H9 (cell line): ENCODE data around the gene STAMBPL1. TPM values are rescaled to one million over a fixed set of nuclear protein-coding genes. Genes with fewer than 3 reads are reported as not detected.
A peak's percentile ranks its signal among the peaks of the same experiment; 100 is the strongest.

Experiments used
- DNase-seq: peaks from one replicate; pipeline ENCODE4 v3.0.0-alpha.2; 2017
- H2AFZ ChIP-seq: one replicate; pipeline ENCODE4 v1.6.1; 2013; ENCODE audit warnings: mild to moderate bottlenecking, low read length, control low read depth, moderate library complexity
- H2AK5ac ChIP-seq: 2 replicates; pipeline ENCODE4 v1.6.1; 2013; ENCODE audit warnings: low read length, control low read depth, mixed read lengths; ENCODE audit not compliant: insufficient read length
- H2BK120ac ChIP-seq: one replicate; pipeline ENCODE4 v1.6.1; 2013; ENCODE audit warnings: low read depth, mild to moderate bottlenecking, low read length, control low read depth, inconsistent platforms; ENCODE audit not compliant: poor library complexity, severe bottlenecking
- H2BK12ac ChIP-seq: 2 replicates; pipeline ENCODE4 v1.6.1; 2013; ENCODE audit warnings: low read length, control low read depth, mixed read lengths, low read depth; ENCODE audit not compliant: insufficient read length
- H2BK15ac ChIP-seq: 2 replicates; pipeline ENCODE4 v1.6.1; 2013; ENCODE audit warnings: low read depth, low read length, control low read depth
- H2BK20ac ChIP-seq: one replicate; pipeline ENCODE4 v1.6.1; 2013; ENCODE audit warnings: low read depth, mild to moderate bottlenecking, low read length, control low read depth, inconsistent platforms; ENCODE audit not compliant: poor library complexity, severe bottlenecking
- H2BK5ac ChIP-seq: 2 replicates; pipeline ENCODE4 v1.6.1; 2013; ENCODE audit warnings: low read length, control low read depth, mixed read lengths; ENCODE audit not compliant: insufficient read length
- H3K14ac ChIP-seq: 2 replicates; pipeline ENCODE4 v1.6.1; 2013; ENCODE audit warnings: low read length, control low read depth; ENCODE audit not compliant: insufficient read depth
- H3K18ac ChIP-seq: 2 replicates; pipeline ENCODE4 v1.6.1; 2013; ENCODE audit warnings: low read depth, mild to moderate bottlenecking, mixed read lengths, low read length, control low read depth; ENCODE audit not compliant: insufficient read length
- H3K23ac ChIP-seq: 2 replicates; pipeline ENCODE4 v1.6.1; 2013; ENCODE audit warnings: low read length, control low read depth, mixed read lengths, low read depth; ENCODE audit not compliant: insufficient read length
- H3K23me2 ChIP-seq: 2 replicates; pipeline ENCODE4 v1.6.1; 2013; ENCODE audit warnings: low read depth, mild to moderate bottlenecking, mixed read lengths, low read length, control low read depth; ENCODE audit not compliant: insufficient read length, poor library complexity, severe bottlenecking
- H3K27ac ChIP-seq: 2 replicates; pipeline ENCODE4 v1.5.1; 2013; ENCODE audit warnings: low read length, control low read depth, mixed read lengths, low read depth; ENCODE audit not compliant: insufficient read length
- H3K27me3 ChIP-seq: 2 replicates; pipeline ENCODE4 v1.6.1; 2013; ENCODE audit warnings: low read length, control low read depth, inconsistent platforms; ENCODE audit not compliant: insufficient read depth
- H3K4ac ChIP-seq: 2 replicates; pipeline ENCODE4 v1.6.1; 2013; ENCODE audit warnings: low read depth, mild to moderate bottlenecking, control low read depth, inconsistent platforms, low read length, moderate library complexity
- H3K4me1 ChIP-seq: 2 replicates; pipeline ENCODE4 v1.6.1; 2013; ENCODE audit warnings: low read length, control low read depth, inconsistent platforms; ENCODE audit not compliant: insufficient read depth
- H3K4me2 ChIP-seq: 2 replicates; pipeline ENCODE4 v1.6.1; 2013; ENCODE audit warnings: low read length, control low read depth, mixed read lengths; ENCODE audit not compliant: insufficient read length, insufficient read depth
- H3K56ac ChIP-seq: 2 replicates; pipeline ENCODE4 v1.6.1; 2013; ENCODE audit warnings: low read depth, mild to moderate bottlenecking, mixed read lengths, low read length, control low read depth; ENCODE audit not compliant: insufficient read length
- H3K79me1 ChIP-seq: 2 replicates; pipeline ENCODE4 v1.6.1; 2013; ENCODE audit warnings: low read depth, mild to moderate bottlenecking, moderate library complexity, low read length, control low read depth, inconsistent platforms; ENCODE audit not compliant: insufficient read depth, poor library complexity, severe bottlenecking
- H3K79me2 ChIP-seq: 2 replicates; pipeline ENCODE4 v1.6.1; 2013; ENCODE audit warnings: low read length, control low read depth, inconsistent platforms; ENCODE audit not compliant: insufficient read depth
- H3K9ac ChIP-seq: 2 replicates; pipeline ENCODE4 v1.6.1; 2013; ENCODE audit warnings: low read length, control low read depth, mixed read lengths; ENCODE audit not compliant: insufficient read length; ENCODE audit errors: extremely low read depth
- H3K9me3 ChIP-seq: one replicate; pipeline ENCODE4 v1.6.1; 2013; ENCODE audit warnings: low read depth, low read length, inconsistent platforms; ENCODE audit not compliant: control insufficient read depth
- H3T11ph ChIP-seq: one replicate; pipeline ENCODE4 v1.6.1; 2013; ENCODE audit warnings: mild to moderate bottlenecking, low read length, control low read depth, inconsistent platforms
- H4K20me1 ChIP-seq: one replicate; pipeline ENCODE4 v1.6.1; 2013; ENCODE audit not compliant: control insufficient read depth, insufficient read length, insufficient read depth
- H4K5ac ChIP-seq: 2 replicates; pipeline ENCODE4 v1.6.1; 2013; ENCODE audit warnings: low read depth, mild to moderate bottlenecking, mixed read lengths, low read length, control low read depth; ENCODE audit not compliant: insufficient read length
- H4K8ac ChIP-seq: replicated peaks from 2 replicates; pipeline ENCODE4 v1.6.1; 2013; ENCODE audit warnings: low read length, control low read depth, mixed read lengths, low read depth; ENCODE audit not compliant: insufficient read length
- H4K91ac ChIP-seq: 2 replicates; pipeline ENCODE4 v1.6.1; 2013; ENCODE audit warnings: low read depth, mild to moderate bottlenecking, moderate library complexity, mixed read lengths, low read length, control low read depth; ENCODE audit not compliant: insufficient read length
- H3K27ac Mint-ChIP-seq, 3 experiments: 2 replicates in 2 of 3; 3 replicates in 1 of 3; pipeline ENCODE4 v1.8.0; 2020 to 2021; ENCODE audit warnings: mixed read lengths in 3 of 3, mild to moderate bottlenecking in 1 of 3, moderate library complexity in 1 of 3
- H3K27me3 Mint-ChIP-seq: 2 replicates; pipeline ENCODE4 v1.8.0; 2021; ENCODE audit warnings: low read depth, mild to moderate bottlenecking, moderate library complexity, mixed read lengths
- H3K36me3 Mint-ChIP-seq, 3 experiments: 2 replicates in 2 of 3; 3 replicates in 1 of 3; pipeline ENCODE4 v1.8.0; 2020 to 2021; ENCODE audit warnings: low read depth in 3 of 3, mixed read lengths in 3 of 3; ENCODE audit not compliant: insufficient read depth in 1 of 3
- H3K4me1 Mint-ChIP-seq, 2 experiments: 2 replicates each; pipeline ENCODE4 v1.8.0; 2020; ENCODE audit warnings: mixed read lengths in 2 of 2
- H3K4me3 Mint-ChIP-seq, 2 experiments: 2 replicates in 1 of 2; 3 replicates in 1 of 2; pipeline ENCODE4 v1.8.0; 2020 to 2021; ENCODE audit warnings: mild to moderate bottlenecking in 2 of 2, mixed read lengths in 2 of 2, moderate library complexity in 1 of 2
- H3K9me3 Mint-ChIP-seq, 2 experiments: 2 replicates in 1 of 2; 3 replicates in 1 of 2; pipeline ENCODE4 v1.8.0; 2020; ENCODE audit warnings: mild to moderate bottlenecking in 2 of 2, mixed read lengths in 2 of 2, moderate library complexity in 1 of 2
- WGBS: extraction: QIAGEN DNeasy Blood & Tissue Kit; methylation state at CpG from one replicate; pipeline ENCODE4 v1.1.7; 2013; ENCODE audit warnings: missing lambda C conversion rate, low lambda C conversion rate, mixed read lengths; ENCODE audit not compliant: insufficient read length; ENCODE audit errors: extremely low coverage; 5-methylcytosine and 5-hydroxymethylcytosine counted together
- total RNA-seq: library from RNA; stranded (reverse); gene quantifications from 2 replicates; pipeline ENCODE4 v1.2.1, GENCODE V29; 2021
- TF ChIP-seq, protein P1 (sequence below): fragments of 200-600 bp; sonication (generic); conservative IDR thresholded peaks from 3 replicates; pipeline ENCODE4 v1.8.0; 2021; ENCODE audit warnings: antibody characterized with exemption, mild to moderate bottlenecking

STAMBPL1 gene
- total RNA-seq, 1 experiment from 2014 or later = 3.2 TPM

DNA sequence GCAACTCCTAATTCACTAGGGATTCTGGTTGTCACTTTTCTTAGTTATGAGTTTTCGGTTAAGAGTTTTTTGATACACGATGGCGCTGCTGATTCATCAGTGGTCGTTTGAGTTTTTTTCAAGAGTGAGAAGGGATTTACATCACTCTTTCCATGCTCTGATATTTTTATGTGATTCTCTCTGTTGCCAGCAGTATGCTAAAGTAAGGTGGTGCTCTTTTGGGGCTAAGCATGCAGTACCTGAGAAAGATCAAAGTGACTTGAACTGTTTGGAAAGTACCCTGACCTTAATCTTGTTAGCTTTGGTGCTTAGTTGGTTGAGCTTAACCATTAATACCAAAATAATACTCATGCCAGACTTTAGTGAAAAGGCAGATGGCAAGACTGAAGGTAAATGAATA lies 28.1 kb downstream of the STAMBPL1 start:
- H4K91ac ChIP-seq = no peak overlapping the region
- no peaks in the 10 kb centered on the region for H3K4me1 ChIP-seq
- no peak overlapping the region for H3T11ph ChIP-seq
- H2BK15ac ChIP-seq = no peak overlapping the region
- no peak overlapping the region for H4K5ac ChIP-seq
- no peaks in the 10 kb centered on the region for H3K9me3 ChIP-seq
- H3K23me2 ChIP-seq = no peaks in the 10 kb centered on the region
- H3K56ac ChIP-seq = no peak overlapping the region
- Mint-ChIP-seq H3K4me1 (0 out of 4 replicates have a peak, but pooled peaks cover 0 to 3% of the 10 kb centered on the region in 2 experiments), H3K9me3 (no peaks in the 10 kb centered on the region), H3K27ac (peak overlapping the region in 2 of 3 experiments; percentile 7 to 14; a peak in 1 of 7 replicates), H3K4me3 (no peak overlapping the region), H3K36me3 (no peaks in the 10 kb centered on the region), H3K27me3 (no peaks in the 10 kb centered on the region)
- no peak overlapping the region for H3K18ac ChIP-seq
- no peak overlapping the region for H3K23ac ChIP-seq
- H3K27ac ChIP-seq = no peak overlapping the region
- no peaks in the 10 kb centered on the region for H4K20me1 ChIP-seq
- no peak overlapping the region for H2AFZ ChIP-seq
- no peak overlapping the region for H3K4me2 ChIP-seq
- no peak overlapping the region for H4K8ac ChIP-seq
- H3K9ac ChIP-seq = no peak overlapping the region
- H2AK5ac ChIP-seq = no peak overlapping the region
- WGBS = no CpG with 5 or more reads among the region's 4 CpGs
- no peak for DNase-seq
- no peak overlapping the region for H2BK12ac ChIP-seq
- no peak overlapping the region for H2BK120ac ChIP-seq
- no peak overlapping the region for H2BK20ac ChIP-seq
- H3K4ac ChIP-seq = no peak overlapping the region
- no peaks in the 10 kb centered on the region for H3K79me1 ChIP-seq
- H3K14ac ChIP-seq = no peak overlapping the region
- H3K79me2 ChIP-seq = no peaks in the 10 kb centered on the region
- H2BK5ac ChIP-seq = no peak overlapping the region
- TF ChIP-seq, protein P1, sequence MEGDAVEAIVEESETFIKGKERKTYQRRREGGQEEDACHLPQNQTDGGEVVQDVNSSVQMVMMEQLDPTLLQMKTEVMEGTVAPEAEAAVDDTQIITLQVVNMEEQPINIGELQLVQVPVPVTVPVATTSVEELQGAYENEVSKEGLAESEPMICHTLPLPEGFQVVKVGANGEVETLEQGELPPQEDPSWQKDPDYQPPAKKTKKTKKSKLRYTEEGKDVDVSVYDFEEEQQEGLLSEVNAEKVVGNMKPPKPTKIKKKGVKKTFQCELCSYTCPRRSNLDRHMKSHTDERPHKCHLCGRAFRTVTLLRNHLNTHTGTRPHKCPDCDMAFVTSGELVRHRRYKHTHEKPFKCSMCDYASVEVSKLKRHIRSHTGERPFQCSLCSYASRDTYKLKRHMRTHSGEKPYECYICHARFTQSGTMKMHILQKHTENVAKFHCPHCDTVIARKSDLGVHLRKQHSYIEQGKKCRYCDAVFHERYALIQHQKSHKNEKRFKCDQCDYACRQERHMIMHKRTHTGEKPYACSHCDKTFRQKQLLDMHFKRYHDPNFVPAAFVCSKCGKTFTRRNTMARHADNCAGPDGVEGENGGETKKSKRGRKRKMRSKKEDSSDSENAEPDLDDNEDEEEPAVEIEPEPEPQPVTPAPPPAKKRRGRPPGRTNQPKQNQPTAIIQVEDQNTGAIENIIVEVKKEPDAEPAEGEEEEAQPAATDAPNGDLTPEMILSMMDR = no peak
- H3K27me3 ChIP-seq = no peaks in the 10 kb centered on the region
